GM23338 (cell line): ENCODE measurements around the gene ANTXR2. TPM values are rescaled to one million over a fixed set of nuclear protein-coding genes. Genes with fewer than 3 reads are reported as not detected.

Source experiments
- ATAC-seq: fragments of 200-7000 bp; cut with Tn5 transposase; 3 replicates; pipeline ENCODE4 v1.9.1; 2020
- DNase-seq: peaks from one replicate; pipeline ENCODE4 v3.0.0-alpha.2; 2015; ENCODE audit warnings: low spot score
- H2AFZ ChIP-seq: fragments of 200-600 bp; sonication (generic); 2 replicates; pipeline ENCODE4 v1.8.0; 2016; ENCODE audit warnings: antibody characterized with exemption, mild to moderate bottlenecking, moderate library complexity
- H3F3A ChIP-seq: fragments of 200-600 bp; sonication (generic); replicated peaks from 2 replicates; pipeline ENCODE4 v1.8.0; 2017; ENCODE audit warnings: antibody characterized with exemption, mixed run types, low read depth
- H3K27ac ChIP-seq: fragments of 200-600 bp; sonication (generic); 2 replicates; pipeline ENCODE4 v1.6.1; 2016; ENCODE audit warnings: low read depth
- H3K27me3 ChIP-seq: fragments of 200-600 bp; sonication (generic); 2 replicates; pipeline ENCODE4 v1.8.0; 2016; ENCODE audit warnings: mild to moderate bottlenecking, mixed run types, moderate library complexity; ENCODE audit not compliant: insufficient read depth
- H3K36me3 ChIP-seq: fragments of 200-600 bp; sonication (generic); 2 replicates; pipeline ENCODE4 v1.8.0; 2016; ENCODE audit warnings: mild to moderate bottlenecking; ENCODE audit not compliant: insufficient read depth
- H3K4me1 ChIP-seq: fragments of 200-600 bp; sonication (generic); 2 replicates; pipeline ENCODE4 v1.8.0; 2016; ENCODE audit warnings: mild to moderate bottlenecking, moderate library complexity; ENCODE audit not compliant: insufficient read depth
- H3K4me2 ChIP-seq: fragments of 200-600 bp; sonication (generic); 2 replicates; pipeline ENCODE4 v1.7.1; 2017; ENCODE audit warnings: mixed run types
- H3K4me3 ChIP-seq: fragments of 200-600 bp; sonication (generic); 2 replicates; pipeline ENCODE4 v1.6.1; 2016; ENCODE audit warnings: mixed run types
- H3K79me2 ChIP-seq: fragments of 200-600 bp; sonication (generic); replicated peaks from 2 replicates; pipeline ENCODE4 v1.8.0; 2017; ENCODE audit warnings: mild to moderate bottlenecking; ENCODE audit not compliant: insufficient read depth
- H3K9me2 ChIP-seq: fragments of 200-600 bp; sonication (generic); 2 replicates; pipeline ENCODE4 v1.8.0; 2017; ENCODE audit not compliant: insufficient read depth
- H4K20me1 ChIP-seq: fragments of 200-600 bp; sonication (generic); replicated peaks from 2 replicates; pipeline ENCODE4 v1.8.0; 2017; ENCODE audit warnings: mild to moderate bottlenecking; ENCODE audit not compliant: insufficient read depth
- H3K27ac Mint-ChIP-seq: 2 replicates; pipeline ENCODE4 v1.8.0; 2020; ENCODE audit warnings: inconsistent platforms, mild to moderate bottlenecking, moderate library complexity, mixed read lengths
- H3K27me3 Mint-ChIP-seq: 3 replicates; pipeline ENCODE4 v1.8.0; 2022; ENCODE audit warnings: low read depth, mild to moderate bottlenecking, moderate library complexity, mixed read lengths, inconsistent platforms; ENCODE audit not compliant: insufficient read depth, poor library complexity
- H3K36me3 Mint-ChIP-seq: 3 replicates; pipeline ENCODE4 v1.8.0; 2021; ENCODE audit warnings: low read depth, mild to moderate bottlenecking, inconsistent platforms, moderate library complexity, mixed read lengths
- H3K4me1 Mint-ChIP-seq: 3 replicates; pipeline ENCODE4 v1.8.0; 2020; ENCODE audit warnings: mild to moderate bottlenecking, inconsistent platforms, mixed read lengths
- H3K4me3 Mint-ChIP-seq: 3 replicates; pipeline ENCODE4 v1.8.0; 2021; ENCODE audit warnings: moderate library complexity, mild to moderate bottlenecking, inconsistent platforms, mixed read lengths
- H3K9me3 Mint-ChIP-seq: 3 replicates; pipeline ENCODE4 v1.8.0; 2020; ENCODE audit warnings: moderate library complexity, mild to moderate bottlenecking, inconsistent platforms, mixed read lengths
- CREB1 ChIP-seq: fragments of 250-450 bp; sonication (Bioruptor Pico); IDR thresholded peaks from 2 replicates; pipeline ENCODE4 v1.5.0; 2020; ENCODE audit warnings: low read depth, mild to moderate bottlenecking, moderate library complexity
- EZH2 ChIP-seq: fragments of 200-600 bp; sonication (generic); IDR thresholded peaks from one replicate; pipeline ENCODE4 v1.8.0; 2017; ENCODE audit warnings: antibody characterized with exemption, mild to moderate bottlenecking, low read depth; ENCODE audit not compliant: unreplicated experiment
- EZH2phosphoT487 ChIP-seq: fragments of 200-600 bp; sonication (generic); IDR thresholded peaks from one replicate; pipeline ENCODE4 v1.8.1; 2018; ENCODE audit warnings: antibody characterized with exemption; ENCODE audit not compliant: unreplicated experiment
- JUNB ChIP-seq: IDR thresholded peaks from one replicate; pipeline ENCODE4 v1.6.1; 2016; ENCODE audit warnings: antibody characterized with exemption; ENCODE audit not compliant: unreplicated experiment
- NANOG ChIP-seq: IDR thresholded peaks from 2 replicates; pipeline ENCODE4 v1.6.1; 2016; ENCODE audit warnings: antibody characterized with exemption, borderline replicate concordance
- REST ChIP-seq: IDR thresholded peaks from one replicate; pipeline ENCODE4 v1.6.1; 2018; ENCODE audit warnings: antibody characterized with exemption; ENCODE audit not compliant: unreplicated experiment
- STAT1 ChIP-seq: IDR thresholded peaks from one replicate; pipeline ENCODE4 v1.6.1; 2016; ENCODE audit warnings: antibody characterized with exemption; ENCODE audit not compliant: unreplicated experiment
- polyA plus RNA-seq: library from polyadenylated mRNA; unstranded; fragments of >200 nt; fragmentation: Nextera tagmentation; extraction: Ambion mirVana; gene quantifications from 2 replicates; pipeline ENCODE4 v1.2.1, GENCODE V29; 2016
- total RNA-seq: library from RNA; depleted of rRNA; stranded (reverse); fragments of >200 nt; shearing (Covaris generic); gene quantifications from 2 replicates; pipeline ENCODE4 v1.2.3, GENCODE V29; 2014
- TF ChIP-seq, protein P1 (sequence below): IDR thresholded peaks from 2 replicates; pipeline ENCODE4 v1.6.1; 2016; ENCODE audit warnings: antibody characterized with exemption
- TF ChIP-seq, protein P2 (sequence below), 2 experiments: fragments of 200-600 bp in 1 of 2; sonication (generic) in 1 of 2; conservative IDR thresholded peaks; 2 replicates each; pipeline versions ENCODE4 v1.5.1 to v1.6.1; 2016 to 2017; ENCODE audit warnings: antibody characterized with exemption in 2 of 2, low read depth in 2 of 2, mild to moderate bottlenecking in 2 of 2, moderate library complexity in 1 of 2
- TF ChIP-seq, protein P3 (sequence below): fragments of 250-450 bp; sonication (Bioruptor Pico); IDR thresholded peaks from 2 replicates; pipeline ENCODE4 v1.5.0; 2020; ENCODE audit warnings: mild to moderate bottlenecking, moderate library complexity

Gene ANTXR2
- total and polyA plus RNA-seq, 2 experiments from 2014 or later = 2.0 to 5.3 TPM

- no peak overlapping the region for H3K4me3 ChIP-seq
- TF ChIP-seq, protein P1, sequence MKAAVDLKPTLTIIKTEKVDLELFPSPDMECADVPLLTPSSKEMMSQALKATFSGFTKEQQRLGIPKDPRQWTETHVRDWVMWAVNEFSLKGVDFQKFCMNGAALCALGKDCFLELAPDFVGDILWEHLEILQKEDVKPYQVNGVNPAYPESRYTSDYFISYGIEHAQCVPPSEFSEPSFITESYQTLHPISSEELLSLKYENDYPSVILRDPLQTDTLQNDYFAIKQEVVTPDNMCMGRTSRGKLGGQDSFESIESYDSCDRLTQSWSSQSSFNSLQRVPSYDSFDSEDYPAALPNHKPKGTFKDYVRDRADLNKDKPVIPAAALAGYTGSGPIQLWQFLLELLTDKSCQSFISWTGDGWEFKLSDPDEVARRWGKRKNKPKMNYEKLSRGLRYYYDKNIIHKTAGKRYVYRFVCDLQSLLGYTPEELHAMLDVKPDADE = no peak
- TF ChIP-seq CREB1 (CRISPR knock-in tag) (no peak), JUNB (no peak), EZH2 (no peak), STAT1 (no peak), EZH2phosphoT487 (no peak), NANOG (no peak), REST (no peak)
- TF ChIP-seq, protein P2, sequence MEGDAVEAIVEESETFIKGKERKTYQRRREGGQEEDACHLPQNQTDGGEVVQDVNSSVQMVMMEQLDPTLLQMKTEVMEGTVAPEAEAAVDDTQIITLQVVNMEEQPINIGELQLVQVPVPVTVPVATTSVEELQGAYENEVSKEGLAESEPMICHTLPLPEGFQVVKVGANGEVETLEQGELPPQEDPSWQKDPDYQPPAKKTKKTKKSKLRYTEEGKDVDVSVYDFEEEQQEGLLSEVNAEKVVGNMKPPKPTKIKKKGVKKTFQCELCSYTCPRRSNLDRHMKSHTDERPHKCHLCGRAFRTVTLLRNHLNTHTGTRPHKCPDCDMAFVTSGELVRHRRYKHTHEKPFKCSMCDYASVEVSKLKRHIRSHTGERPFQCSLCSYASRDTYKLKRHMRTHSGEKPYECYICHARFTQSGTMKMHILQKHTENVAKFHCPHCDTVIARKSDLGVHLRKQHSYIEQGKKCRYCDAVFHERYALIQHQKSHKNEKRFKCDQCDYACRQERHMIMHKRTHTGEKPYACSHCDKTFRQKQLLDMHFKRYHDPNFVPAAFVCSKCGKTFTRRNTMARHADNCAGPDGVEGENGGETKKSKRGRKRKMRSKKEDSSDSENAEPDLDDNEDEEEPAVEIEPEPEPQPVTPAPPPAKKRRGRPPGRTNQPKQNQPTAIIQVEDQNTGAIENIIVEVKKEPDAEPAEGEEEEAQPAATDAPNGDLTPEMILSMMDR (conservative IDR thresholded peaks at IDR 0.05; ENCODE audit: low read depth in 2 of 2) = no peak
- H2AFZ ChIP-seq = no peak overlapping the region
- no peaks in the 10 kb centered on the region for H3K36me3 Mint-ChIP-seq
- no peak overlapping the region for H3K27ac ChIP-seq
- H3F3A ChIP-seq = no peaks in the 10 kb centered on the region
- H3K4me3 Mint-ChIP-seq = no peak overlapping the region
- no peaks in the 10 kb centered on the region for H3K27me3 ChIP-seq
- no peaks in the 10 kb centered on the region for H3K9me2 ChIP-seq
- H3K36me3 ChIP-seq = no peaks in the 10 kb centered on the region
- DNase-seq (no peak), ATAC-seq (no peak)
- H3K4me1 ChIP-seq = no peaks in the 10 kb centered on the region
- H4K20me1 ChIP-seq = no peaks in the 10 kb centered on the region
- no peaks in the 10 kb centered on the region for H3K4me1 Mint-ChIP-seq
- H3K27ac Mint-ChIP-seq = no peak overlapping the region
- H3K9me3 Mint-ChIP-seq = no peaks in the 10 kb centered on the region
- H3K27me3 Mint-ChIP-seq = no peaks in the 10 kb centered on the region
- no peak overlapping the region for H3K4me2 ChIP-seq
- H3K79me2 ChIP-seq = no peaks in the 10 kb centered on the region
Measured at GRCh38 chr4:80091688-80092087, 18.7 kb upstream of the ANTXR2 start.

DNA sequence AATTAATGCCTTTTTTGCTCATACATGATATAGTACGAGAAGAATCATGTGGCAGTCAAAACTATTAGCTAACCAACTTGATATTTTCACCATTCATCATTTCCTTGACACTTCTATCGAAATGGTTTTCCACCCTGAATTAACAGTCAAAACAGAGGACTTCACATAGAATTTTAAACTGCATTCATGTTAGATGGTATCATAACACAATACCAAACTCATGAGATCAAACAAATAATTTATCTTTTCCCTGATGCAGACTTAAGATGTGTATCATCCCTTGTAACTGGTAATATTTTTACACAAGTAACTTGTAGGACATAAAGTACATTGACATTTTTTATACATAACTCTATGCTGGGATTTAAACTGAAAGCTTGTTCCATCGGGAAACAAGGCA lies 18.2 kb upstream of the ANTXR2 start:
- Histone ChIP-seq H3K4me1 (no peaks in the 10 kb centered on the region), H3K4me2 (no peak overlapping the region), H3K27me3 (no peaks in the 10 kb centered on the region), H3K79me2 (no peaks in the 10 kb centered on the region), H3K4me3 (no peak overlapping the region), H2AFZ (no peak overlapping the region), H3K9me2 (no peaks in the 10 kb centered on the region), H3F3A (no peaks in the 10 kb centered on the region), H3K36me3 (no peaks in the 10 kb centered on the region), H4K20me1 (no peaks in the 10 kb centered on the region), H3K27ac (no peak overlapping the region)
- H3K27ac Mint-ChIP-seq = no peak overlapping the region
- no peak overlapping the region for H3K4me3 Mint-ChIP-seq
- H3K4me1 Mint-ChIP-seq = no peaks in the 10 kb centered on the region
- ATAC-seq (no peak), DNase-seq (no peak)
- no peaks in the 10 kb centered on the region for H3K36me3 Mint-ChIP-seq
- H3K9me3 Mint-ChIP-seq = no peaks in the 10 kb centered on the region
- no peaks in the 10 kb centered on the region for H3K27me3 Mint-ChIP-seq
- no peak for TF ChIP-seq NANOG
- TF ChIP-seq, protein P3, sequence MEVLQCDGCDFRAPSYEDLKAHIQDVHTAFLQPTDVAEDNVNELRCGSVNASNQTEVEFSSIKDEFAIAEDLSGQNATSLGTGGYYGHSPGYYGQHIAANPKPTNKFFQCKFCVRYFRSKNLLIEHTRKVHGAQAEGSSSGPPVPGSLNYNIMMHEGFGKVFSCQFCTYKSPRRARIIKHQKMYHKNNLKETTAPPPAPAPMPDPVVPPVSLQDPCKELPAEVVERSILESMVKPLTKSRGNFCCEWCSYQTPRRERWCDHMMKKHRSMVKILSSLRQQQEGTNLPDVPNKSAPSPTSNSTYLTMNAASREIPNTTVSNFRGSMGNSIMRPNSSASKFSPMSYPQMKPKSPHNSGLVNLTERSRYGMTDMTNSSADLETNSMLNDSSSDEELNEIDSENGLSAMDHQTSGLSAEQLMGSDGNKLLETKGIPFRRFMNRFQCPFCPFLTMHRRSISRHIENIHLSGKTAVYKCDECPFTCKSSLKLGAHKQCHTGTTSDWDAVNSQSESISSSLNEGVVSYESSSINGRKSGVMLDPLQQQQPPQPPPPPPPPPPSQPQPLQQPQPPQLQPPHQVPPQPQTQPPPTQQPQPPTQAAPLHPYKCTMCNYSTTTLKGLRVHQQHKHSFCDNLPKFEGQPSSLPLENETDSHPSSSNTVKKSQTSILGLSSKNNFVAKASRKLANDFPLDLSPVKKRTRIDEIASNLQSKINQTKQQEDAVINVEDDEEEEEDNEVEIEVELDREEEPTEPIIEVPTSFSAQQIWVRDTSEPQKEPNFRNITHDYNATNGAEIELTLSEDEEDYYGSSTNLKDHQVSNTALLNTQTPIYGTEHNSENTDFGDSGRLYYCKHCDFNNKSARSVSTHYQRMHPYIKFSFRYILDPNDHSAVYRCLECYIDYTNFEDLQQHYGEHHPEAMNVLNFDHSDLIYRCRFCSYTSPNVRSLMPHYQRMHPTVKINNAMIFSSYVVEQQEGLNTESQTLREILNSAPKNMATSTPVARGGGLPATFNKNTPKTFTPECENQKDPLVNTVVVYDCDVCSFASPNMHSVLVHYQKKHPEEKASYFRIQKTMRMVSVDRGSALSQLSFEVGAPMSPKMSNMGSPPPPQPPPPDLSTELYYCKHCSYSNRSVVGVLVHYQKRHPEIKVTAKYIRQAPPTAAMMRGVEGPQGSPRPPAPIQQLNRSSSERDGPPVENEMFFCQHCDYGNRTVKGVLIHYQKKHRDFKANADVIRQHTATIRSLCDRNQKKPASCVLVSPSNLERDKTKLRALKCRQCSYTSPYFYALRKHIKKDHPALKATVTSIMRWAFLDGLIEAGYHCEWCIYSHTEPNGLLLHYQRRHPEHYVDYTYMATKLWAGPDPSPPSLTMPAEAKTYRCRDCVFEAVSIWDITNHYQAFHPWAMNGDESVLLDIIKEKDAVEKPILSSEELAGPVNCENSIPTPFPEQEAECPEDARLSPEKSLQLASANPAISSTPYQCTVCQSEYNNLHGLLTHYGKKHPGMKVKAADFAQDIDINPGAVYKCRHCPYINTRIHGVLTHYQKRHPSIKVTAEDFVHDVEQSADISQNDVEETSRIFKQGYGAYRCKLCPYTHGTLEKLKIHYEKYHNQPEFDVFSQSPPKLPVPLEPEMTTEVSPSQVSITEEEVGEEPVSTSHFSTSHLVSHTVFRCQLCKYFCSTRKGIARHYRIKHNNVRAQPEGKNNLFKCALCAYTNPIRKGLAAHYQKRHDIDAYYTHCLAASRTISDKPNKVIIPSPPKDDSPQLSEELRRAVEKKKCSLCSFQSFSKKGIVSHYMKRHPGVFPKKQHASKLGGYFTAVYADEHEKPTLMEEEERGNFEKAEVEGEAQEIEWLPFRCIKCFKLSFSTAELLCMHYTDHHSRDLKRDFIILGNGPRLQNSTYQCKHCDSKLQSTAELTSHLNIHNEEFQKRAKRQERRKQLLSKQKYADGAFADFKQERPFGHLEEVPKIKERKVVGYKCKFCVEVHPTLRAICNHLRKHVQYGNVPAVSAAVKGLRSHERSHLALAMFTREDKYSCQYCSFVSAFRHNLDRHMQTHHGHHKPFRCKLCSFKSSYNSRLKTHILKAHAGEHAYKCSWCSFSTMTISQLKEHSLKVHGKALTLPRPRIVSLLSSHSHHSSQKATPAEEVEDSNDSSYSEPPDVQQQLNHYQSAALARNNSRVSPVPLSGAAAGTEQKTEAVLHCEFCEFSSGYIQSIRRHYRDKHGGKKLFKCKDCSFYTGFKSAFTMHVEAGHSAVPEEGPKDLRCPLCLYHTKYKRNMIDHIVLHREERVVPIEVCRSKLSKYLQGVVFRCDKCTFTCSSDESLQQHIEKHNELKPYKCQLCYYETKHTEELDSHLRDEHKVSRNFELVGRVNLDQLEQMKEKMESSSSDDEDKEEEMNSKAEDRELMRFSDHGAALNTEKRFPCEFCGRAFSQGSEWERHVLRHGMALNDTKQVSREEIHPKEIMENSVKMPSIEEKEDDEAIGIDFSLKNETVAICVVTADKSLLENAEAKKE = no peak
